Keratinocyte (primary cell): ENCODE measurements around the gene RMDN3. TPM values are rescaled to one million over a fixed set of nuclear protein-coding genes. Genes with fewer than 3 reads are reported as not detected.

Experiments used
- DNase-seq: peaks from one replicate; pipeline ENCODE4 v3.0.0-alpha.2; 2011; ENCODE audit warnings: low read depth, missing footprints, low spot score
- FAIRE-seq: peaks from 2 replicates; lab custom pipeline; 2011; peaks lifted over from hg19 to GRCh38; lab: Jason Lieb, UNC
- H2AFZ ChIP-seq: 2 replicates; pipeline ENCODE4 v1.6.0; 2012; ENCODE audit warnings: low read length, control low read depth, inconsistent platforms; ENCODE audit not compliant: control insufficient read depth
- H3K27ac ChIP-seq: 2 replicates; pipeline ENCODE4 v1.5.1; 2011; ENCODE audit warnings: low read length; ENCODE audit not compliant: control insufficient read depth, insufficient read depth
- H3K27me3 ChIP-seq: 3 replicates; pipeline ENCODE4 v1.6.0; 2011; ENCODE audit warnings: low read length; ENCODE audit not compliant: control insufficient read depth, insufficient read depth; ENCODE audit errors: extremely low read depth
- H3K36me3 ChIP-seq, 2 experiments: 2 replicates in 1 of 2; 3 replicates in 1 of 2; pipeline ENCODE4 v1.5.1; 2011; ENCODE audit warnings: low read length in 2 of 2, mild to moderate bottlenecking in 1 of 2; ENCODE audit not compliant: control insufficient read depth in 2 of 2, insufficient read depth in 2 of 2; ENCODE audit errors: extremely low read depth in 1 of 2
- H3K4me1 ChIP-seq: 3 replicates; pipeline ENCODE4 v1.5.1; 2011; ENCODE audit warnings: low read length; ENCODE audit not compliant: control insufficient read depth, insufficient read depth; ENCODE audit errors: extremely low read depth
- H3K4me2 ChIP-seq: 3 replicates; pipeline ENCODE4 v1.6.0; 2011; ENCODE audit warnings: low read depth, low read length; ENCODE audit not compliant: control insufficient read depth, insufficient read depth; ENCODE audit errors: extremely low read depth
- H3K4me3 ChIP-seq, 3 experiments: fragments of 200-600 bp in 1 of 3; sonication (generic) in 1 of 3; 2 replicates in 2 of 3; 3 replicates in 1 of 3; pipeline ENCODE4 v1.5.1; 2011 to 2016; ENCODE audit warnings: low read length in 3 of 3, mild to moderate bottlenecking in 3 of 3, control low read depth in 2 of 3, inconsistent platforms in 1 of 3, low read depth in 1 of 3, mixed read lengths in 1 of 3, mixed run types in 1 of 3, moderate library complexity in 1 of 3; ENCODE audit not compliant: control insufficient read depth in 2 of 3, insufficient read depth in 2 of 3; ENCODE audit errors: extremely low read depth in 1 of 3
- H3K79me2 ChIP-seq: 2 replicates; pipeline ENCODE4 v1.6.0; 2012; ENCODE audit warnings: low read length; ENCODE audit not compliant: control insufficient read depth, insufficient read depth
- H3K9ac ChIP-seq: 3 replicates; pipeline ENCODE4 v1.6.0; 2011; ENCODE audit warnings: low read length; ENCODE audit not compliant: control insufficient read depth, insufficient read depth; ENCODE audit errors: extremely low read depth
- H3K9me1 ChIP-seq: 3 replicates; pipeline ENCODE4 v1.6.0; 2011; ENCODE audit warnings: low read length; ENCODE audit not compliant: control insufficient read depth, insufficient read depth; ENCODE audit errors: extremely low read depth
- H3K9me3 ChIP-seq: 2 replicates; pipeline ENCODE4 v1.5.1; 2012; ENCODE audit warnings: low read depth, low read length; ENCODE audit not compliant: control insufficient read depth
- H4K20me1 ChIP-seq: 3 replicates; pipeline ENCODE4 v1.6.0; 2011; ENCODE audit warnings: low read length; ENCODE audit not compliant: control insufficient read depth, insufficient read depth; ENCODE audit errors: extremely low read depth
- EZH2 ChIP-seq: IDR thresholded peaks from one replicate; pipeline ENCODE4 v1.6.1; 2012; ENCODE audit warnings: inconsistent platforms, mild to moderate bottlenecking, low read length, moderate library complexity
- dilution Hi-C: fragments of 300-500 bp; cut with MboI; formaldehyde crosslinking; loops from one replicate; pipeline ENCODE4 v1.7.0; 2020; ENCODE audit warnings: low sequenced_read_pairs; ENCODE audit not compliant: extremely low pct_ligation_motif_present
- polyA plus RNA-seq, 5 experiments: library from polyadenylated mRNA; depleted of rRNA in 3 of 5; stranded (reverse) in 3 of 5; stranded (forward) in 1 of 5; unstranded in 1 of 5; fragments of >200 nt; gene quantifications; 1 replicate in 1 of 5; 2 replicates in 3 of 5; 3 replicates in 1 of 5; pipeline versions ENCODE4 v1.2.1 to v1.2.3, GENCODE V29; 2011 to 2012; ENCODE audit warnings: missing spikeins in 2 of 5, low read depth in 1 of 5, low replicate concordance in 1 of 5
- TF ChIP-seq, protein P1 (sequence below), 3 experiments: IDR thresholded peaks in 1 of 3; conservative IDR thresholded peaks in 1 of 3; optimal IDR thresholded peaks in 1 of 3; 2 replicates in 2 of 3; 3 replicates in 1 of 3; pipeline versions ENCODE3 to v1.5.1; 2011; ENCODE audit warnings: low read length in 3 of 3, mild to moderate bottlenecking in 3 of 3, moderate library complexity in 2 of 3, control low read depth in 1 of 3, inconsistent platforms in 1 of 3; ENCODE audit not compliant: insufficient read depth in 2 of 3; ENCODE audit errors: extremely low read depth in 1 of 3

Gene RMDN3
- polyA plus RNA-seq, 1 donor (not counting 4 experiments of a cell fraction or from before 2014, with no cell fraction given): 23.0 TPM

DNA sequence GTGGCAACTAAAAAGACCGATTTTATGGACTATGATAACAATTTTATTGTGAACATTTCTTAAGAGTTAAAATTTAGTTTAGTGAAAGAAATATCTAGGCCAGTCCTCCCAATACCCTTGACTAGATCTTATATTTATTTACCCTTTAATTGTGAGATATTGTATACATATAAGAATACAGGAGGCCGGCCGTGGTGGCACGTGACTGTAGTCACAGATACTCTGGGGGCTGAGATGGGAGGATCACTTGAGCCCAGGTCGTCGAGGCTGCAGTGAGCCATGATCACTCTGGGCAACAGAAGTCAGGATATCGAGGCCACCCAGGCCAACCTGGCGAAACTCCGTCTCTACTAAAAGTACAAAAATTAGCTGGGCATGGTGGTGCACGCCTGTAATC is 756 bp upstream of the RMDN3 start:
- Histone ChIP-seq H3K9me3 (no peaks in the 10 kb centered on the region), H3K4me2 (peak overlapping the region; percentile 82), H3K9me1 (no peaks in the 10 kb centered on the region), H3K4me1 (peaks cover 11% of the 10 kb centered on the region), H3K9ac (peak overlapping the region; percentile 88), H3K79me2 (peaks cover 34% of the 10 kb centered on the region), H3K36me3 (peaks cover 6 to 14% of the 10 kb centered on the region in 2 experiments), H3K4me3 (peak overlapping the region; percentile 84 to 98 (median 93)), H4K20me1 (no peaks in the 10 kb centered on the region), H3K27ac (peak overlapping the region; percentile 86), H2AFZ (peak overlapping the region; percentile 96), H3K27me3 (no peaks in the 10 kb centered on the region)
- FAIRE-seq: no peak
- dilution Hi-C loops: no loop called here
- TF ChIP-seq, protein P1, sequence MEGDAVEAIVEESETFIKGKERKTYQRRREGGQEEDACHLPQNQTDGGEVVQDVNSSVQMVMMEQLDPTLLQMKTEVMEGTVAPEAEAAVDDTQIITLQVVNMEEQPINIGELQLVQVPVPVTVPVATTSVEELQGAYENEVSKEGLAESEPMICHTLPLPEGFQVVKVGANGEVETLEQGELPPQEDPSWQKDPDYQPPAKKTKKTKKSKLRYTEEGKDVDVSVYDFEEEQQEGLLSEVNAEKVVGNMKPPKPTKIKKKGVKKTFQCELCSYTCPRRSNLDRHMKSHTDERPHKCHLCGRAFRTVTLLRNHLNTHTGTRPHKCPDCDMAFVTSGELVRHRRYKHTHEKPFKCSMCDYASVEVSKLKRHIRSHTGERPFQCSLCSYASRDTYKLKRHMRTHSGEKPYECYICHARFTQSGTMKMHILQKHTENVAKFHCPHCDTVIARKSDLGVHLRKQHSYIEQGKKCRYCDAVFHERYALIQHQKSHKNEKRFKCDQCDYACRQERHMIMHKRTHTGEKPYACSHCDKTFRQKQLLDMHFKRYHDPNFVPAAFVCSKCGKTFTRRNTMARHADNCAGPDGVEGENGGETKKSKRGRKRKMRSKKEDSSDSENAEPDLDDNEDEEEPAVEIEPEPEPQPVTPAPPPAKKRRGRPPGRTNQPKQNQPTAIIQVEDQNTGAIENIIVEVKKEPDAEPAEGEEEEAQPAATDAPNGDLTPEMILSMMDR (optimal IDR thresholded peaks at IDR 0.05 in 1 of 3, IDR thresholded peaks at IDR 0.05 in 1 of 3, conservative IDR thresholded peaks at IDR 0.05 in 1 of 3; ENCODE audit: extremely low read depth in 1 of 3, insufficient read depth in 2 of 3, low read length in 3 of 3): no peak
- TF ChIP-seq EZH2: no peak
- no peak for DNase-seq

- no peak for DNase-seq
- FAIRE-seq: no peak
- H2AFZ ChIP-seq: peak overlapping the region; percentile 91
These were observed 526 bp downstream of the RMDN3 start for GRCh38 chr15:40754574-40754882.

More at GRCh38 chr15:40754574-40754882, 526 bp downstream of the RMDN3 start:
- peak overlapping the region; percentile 77 for H3K4me2 ChIP-seq
- peaks cover 34% of the 10 kb centered on the region for H3K79me2 ChIP-seq
- peaks cover 7 to 20% of the 10 kb centered on the region in 2 experiments for H3K36me3 ChIP-seq
- H3K9me3 ChIP-seq: no peaks in the 10 kb centered on the region
- no peaks in the 10 kb centered on the region for H3K27me3 ChIP-seq
- TF ChIP-seq, protein P1 (optimal IDR thresholded peaks at IDR 0.05 in 1 of 3, IDR thresholded peaks at IDR 0.05 in 1 of 3, conservative IDR thresholded peaks at IDR 0.05 in 1 of 3; ENCODE audit: extremely low read depth in 1 of 3, insufficient read depth in 2 of 3, low read length in 3 of 3): no peak
- no peak for TF ChIP-seq EZH2
- dilution Hi-C loops: no loop called here
- peak overlapping the region; percentile 86 for H3K27ac ChIP-seq
- H3K9ac ChIP-seq: peak overlapping the region; percentile 88
- H3K4me1 ChIP-seq: peaks cover 11% of the 10 kb centered on the region
- H3K9me1 ChIP-seq: no peaks in the 10 kb centered on the region
- peak overlapping the region; percentile 84 to 98 (median 93) for H3K4me3 ChIP-seq
- no peaks in the 10 kb centered on the region for H4K20me1 ChIP-seq
